Coronary artery (tissue), 2 donors: ENCODE results near the gene POLRMT.
A peak's percentile ranks its signal among the peaks of the same experiment; 100 is the strongest.

ENCODE experiments used
- DNase-seq: peaks from one replicate; pipeline ENCODE4 v3.0.0-alpha.2; 2017; ENCODE audit warnings: low spot score
- H3K27ac ChIP-seq, 2 donors: fragments of 200-600 bp; sonication (generic); one replicate each; pipeline ENCODE4 v1.5.1; 2016 to 2019
- H3K4me3 ChIP-seq: fragments of 200-600 bp; sonication (generic); 2 replicates; pipeline ENCODE4 v1.5.1; 2016; ENCODE audit warnings: mild to moderate bottlenecking, moderate library complexity
- CTCF ChIP-seq: fragments of 200-600 bp; sonication (generic); IDR thresholded peaks from one replicate; pipeline ENCODE4 v1.5.1; 2019; ENCODE audit warnings: antibody characterized with exemption

Gene POLRMT

GRCh38 chr19:579842-580155 lies 53.5 kb downstream of the POLRMT start:
- H3K4me3 ChIP-seq: no peak overlapping the region
- H3K27ac ChIP-seq: no peak overlapping the region
- no peak for DNase-seq
- no peak for TF ChIP-seq CTCF

GRCh38 chr19:579111-579841 lies 54.1 kb downstream of the POLRMT start:
- no peak overlapping the region for H3K27ac ChIP-seq
- no peak overlapping the region for H3K4me3 ChIP-seq
- no peak for TF ChIP-seq CTCF
- DNase-seq: no peak

- Histone ChIP-seq H3K4me3 (no peak overlapping the region), H3K27ac (no peak overlapping the region)
- no peak for DNase-seq
- no peak for TF ChIP-seq CTCF
Observed at GRCh38 chr19:577439-578392, 55.6 kb downstream of the POLRMT start.

GRCh38 chr19:576768-577438 lies 56.4 kb downstream of the POLRMT start:
- no peak overlapping the region for H3K4me3 ChIP-seq
- no peak for TF ChIP-seq CTCF
- H3K27ac ChIP-seq: no peak overlapping the region
- no peak for DNase-seq

GRCh38 chr19:575527-576506 lies 57.5 kb downstream of the POLRMT start:
- TF ChIP-seq CTCF: no peak
- Histone ChIP-seq H3K27ac (peak overlapping the region in 1 of 2 donors; percentile 16), H3K4me3 (peak overlapping the region; percentile 56)
- DNase-seq: no peak
